Activated CD8-positive, alpha-beta T cell treated with anti-CD3 and anti-CD28 coated beads for 36 hours (primary cell): ENCODE data around the gene CENPB. TPM values are rescaled to one million over a fixed set of nuclear protein-coding genes. Genes with fewer than 3 reads are reported as not detected.

Experiments used
- ATAC-seq: fragments of 200-7000 bp; cut with Tn5 transposase; one replicate; pipeline ENCODE4 v1.10.0; 2021; ENCODE audit warnings: mild to moderate bottlenecking, moderate library complexity
- CTCF ChIA-PET: fragments of 350-600 bp; sonication (Branson Sonifier 250); formaldehyde crosslinking; loops from one replicate; lab custom pipeline; 2021; ENCODE audit warnings: antibody characterized with exemption; lab: Charles Lee
- POLR2A ChIA-PET: fragments of 350-600 bp; sonication (Branson Sonifier 250); formaldehyde crosslinking; loops from one replicate; lab custom pipeline; 2021; ENCODE audit warnings: antibody characterized with exemption; lab: Charles Lee
- DNase-seq: peaks from one replicate; pipeline ENCODE4 v3.0.0-alpha.2; 2020
- H3K27ac Mint-ChIP-seq: one replicate; pipeline ENCODE4 v1.8.0; 2021; ENCODE audit warnings: mild to moderate bottlenecking, mixed read lengths
- H3K27me3 Mint-ChIP-seq: one replicate; pipeline ENCODE4 v1.8.0; 2021; ENCODE audit warnings: mixed read lengths
- H3K36me3 Mint-ChIP-seq: one replicate; pipeline ENCODE4 v1.8.0; 2021; ENCODE audit warnings: low read depth, mixed read lengths
- H3K4me1 Mint-ChIP-seq: one replicate; pipeline ENCODE4 v1.8.0; 2021; ENCODE audit warnings: low read depth, mixed read lengths
- H3K4me3 Mint-ChIP-seq: one replicate; pipeline ENCODE4 v1.8.0; 2021; ENCODE audit warnings: mild to moderate bottlenecking, moderate library complexity, mixed read lengths
- H3K9me3 Mint-ChIP-seq: one replicate; pipeline ENCODE4 v1.8.0; 2021; ENCODE audit warnings: mixed read lengths
- CTCF ChIP-seq: fragments of 200-600 bp; IDR thresholded peaks from one replicate; pipeline ENCODE4 v1.8.0; 2022; ENCODE audit warnings: antibody characterized with exemption, mild to moderate bottlenecking
- intact Hi-C: fragments of 100-400 bp; cut with micrococcal nuclease; formaldehyde crosslinking; loops from one replicate; pipeline ENCODE4 v1.10.0; 2022
- total RNA-seq, 2 experiments: library from RNA; stranded (reverse); gene quantifications; one replicate each; pipeline ENCODE4 v1.2.3, GENCODE V29; 2021

The CENPB gene
- total RNA-seq, 2 experiments from 2014 or later, result 35.0 to 35.4 TPM

GRCh38 chr20:3748073-3748472 is 38.5 kb downstream of the CENPB start:
- ATAC-seq (no peak), DNase-seq (no peak)
- peaks cover 13% of the 10 kb centered on the region for H3K4me1 Mint-ChIP-seq
- peaks cover 4% of the 10 kb centered on the region for H3K27me3 Mint-ChIP-seq
- H3K36me3 Mint-ChIP-seq, result peaks cover 3% of the 10 kb centered on the region
- no peaks in the 10 kb centered on the region for H3K9me3 Mint-ChIP-seq
- no peak overlapping the region for H3K4me3 Mint-ChIP-seq
- no peak for TF ChIP-seq CTCF
- intact Hi-C loops, result no loop called here
- ChIA-PET CTCF (interaction anchor here (1.5 to 2.2 kb wide), 2 partner anchors 17 to 21 kb away, joined by 3 to 4 read pairs; no protein-coding TSS in a partner anchor), POLR2A (interaction anchor here (0.6 to 1.4 kb wide), 3 partner anchors 10 to 69 kb away, joined by 3 to 5 read pairs (median 4); partner anchors contain the start of gene ADISSP)
- no peak overlapping the region for H3K27ac Mint-ChIP-seq

DNA sequence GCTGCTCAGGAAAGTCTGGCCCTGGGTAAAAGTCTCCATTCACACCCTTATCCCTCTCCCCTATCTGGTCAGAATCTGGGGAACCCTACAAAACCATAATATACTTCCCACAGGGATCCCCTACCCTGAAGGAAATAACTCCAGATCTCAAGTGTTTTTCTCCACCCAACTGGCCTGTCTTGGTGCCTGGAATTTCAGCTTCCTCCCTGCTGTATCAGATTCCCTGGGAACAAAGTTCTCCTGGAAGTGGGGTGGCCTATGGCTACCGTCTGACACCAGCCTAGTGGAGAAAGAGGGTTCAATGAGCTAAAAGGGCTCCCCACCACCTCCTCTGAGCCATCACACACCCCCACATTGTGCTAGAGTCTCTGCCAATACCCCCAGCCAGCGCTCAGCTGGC is 39.1 kb downstream of the CENPB start:
- Mint-ChIP-seq H3K27ac (no peak overlapping the region), H3K4me3 (no peak overlapping the region), H3K4me1 (peaks cover 11% of the 10 kb centered on the region), H3K36me3 (peaks cover 3% of the 10 kb centered on the region), H3K27me3 (peaks cover 4% of the 10 kb centered on the region), H3K9me3 (no peaks in the 10 kb centered on the region)
- intact Hi-C loops, result no loop called here
- ChIA-PET POLR2A (interaction anchor here (1.1 to 1.4 kb wide), 2 partner anchors 9 to 21 kb away, joined by 4 to 5 read pairs; partner anchors contain the start of gene ADISSP), CTCF (interaction anchor here (0.7 to 2.2 kb wide), 3 partner anchors 16 to 107 kb away, joined by 3 to 4 read pairs (median 3); no protein-coding TSS in a partner anchor)
- no peak for ATAC-seq
- TF ChIP-seq CTCF, result no peak
- DNase-seq, result no peak

DNA sequence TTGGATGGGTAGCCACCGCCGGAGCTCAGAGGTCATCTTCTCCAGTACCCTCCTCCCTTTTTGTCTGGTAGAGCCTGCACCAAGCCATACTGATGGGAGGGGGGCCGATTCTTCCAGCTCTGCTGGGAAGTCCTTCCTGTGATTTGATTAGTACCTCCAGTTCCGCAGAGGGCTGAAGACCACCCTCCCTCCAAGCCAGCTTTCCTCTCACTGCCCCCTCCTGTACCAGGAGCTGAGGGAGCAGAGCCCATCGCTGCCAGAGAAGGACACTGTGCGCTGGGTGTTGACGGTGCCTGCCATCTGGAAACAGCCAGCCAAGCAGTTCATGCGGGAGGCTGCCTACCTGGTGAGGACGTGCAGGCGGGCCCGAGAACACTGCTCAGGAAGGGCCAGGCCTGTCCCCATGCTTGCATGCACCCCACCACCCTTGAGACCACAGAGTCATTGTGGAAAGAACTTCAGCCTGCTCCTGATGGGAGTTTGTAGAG is 40.8 kb downstream of the CENPB start:
- no peak overlapping the region for H3K4me3 Mint-ChIP-seq
- ChIA-PET CTCF (interaction anchor here (1.3 to 1.8 kb wide), 3 partner anchors 9 to 49 kb away, joined by 4 to 10 read pairs (median 5); partner anchors contain the start of gene ADISSP), POLR2A (no interaction called here)
- H3K4me1 Mint-ChIP-seq, result peaks cover 7% of the 10 kb centered on the region
- peaks cover 4% of the 10 kb centered on the region for H3K27me3 Mint-ChIP-seq
- no peaks in the 10 kb centered on the region for H3K9me3 Mint-ChIP-seq
- TF ChIP-seq CTCF, result no peak
- DNase-seq (no peak), ATAC-seq (no peak)
- H3K36me3 Mint-ChIP-seq, result peaks cover under 1% of the 10 kb centered on the region
- intact Hi-C loops, result no loop called here
- H3K27ac Mint-ChIP-seq, result no peak overlapping the region

DNA sequence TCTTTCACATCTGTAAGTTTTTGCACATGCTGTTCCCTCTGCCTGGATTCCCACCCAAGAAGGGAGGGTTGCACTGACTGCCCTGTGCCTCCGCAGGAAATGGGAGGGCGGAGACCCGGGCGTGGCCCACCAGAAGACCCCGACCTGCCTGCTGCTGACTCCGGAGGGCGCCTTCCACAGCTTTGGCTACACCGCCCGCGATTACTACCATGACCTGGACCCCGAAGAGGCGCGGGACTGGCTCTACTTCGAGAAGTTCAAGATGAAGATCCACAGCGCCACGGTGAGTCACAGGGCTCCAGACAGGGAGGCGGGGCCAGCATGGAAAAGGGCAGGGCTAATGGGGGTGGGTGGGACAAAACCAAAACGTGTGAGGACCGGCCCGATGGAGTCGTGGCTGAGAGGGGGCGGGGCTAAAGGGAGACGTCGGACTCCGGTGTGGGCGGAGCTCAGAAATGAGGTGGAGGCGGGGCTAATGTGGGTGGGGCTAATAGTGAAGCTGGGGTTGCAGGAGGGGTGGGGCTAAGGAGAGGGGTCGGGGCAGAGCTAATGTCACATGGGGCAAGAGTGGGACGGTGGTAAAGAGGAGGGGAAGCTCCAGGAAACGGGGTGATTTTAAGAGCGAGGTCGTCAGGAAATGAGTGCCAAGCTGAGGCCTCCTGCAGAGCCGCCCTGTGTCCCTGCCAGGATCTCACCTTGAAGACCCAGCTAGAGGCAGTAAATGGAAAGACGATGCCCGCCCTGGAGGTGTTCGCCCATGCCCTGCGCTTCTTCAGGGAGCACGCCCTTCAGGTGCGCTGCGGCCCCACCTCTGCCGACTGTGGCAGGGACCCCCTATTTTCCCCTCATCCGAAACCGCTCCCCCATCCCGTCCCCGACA is 41.5 kb downstream of the CENPB start:
- Mint-ChIP-seq H3K4me3 (peak overlapping the region; percentile 53), H3K36me3 (no peaks in the 10 kb centered on the region), H3K27ac (no peak overlapping the region), H3K9me3 (no peaks in the 10 kb centered on the region), H3K4me1 (peaks cover 7% of the 10 kb centered on the region), H3K27me3 (peaks cover 4% of the 10 kb centered on the region)
- CTCF ChIA-PET, result interaction anchor here (0.7 to 1.8 kb wide), 7 partner anchors 8 to 110 kb away, joined by 3 to 10 read pairs (median 4); partner anchors contain the start of gene ADISSP
- TF ChIP-seq CTCF, result no peak
- DNase-seq (peak; percentile 86), ATAC-seq (peak; percentile 91)
- intact Hi-C loops, result no loop called here
- POLR2A ChIA-PET, result interaction anchor here (0.9 kb wide), 1 partner anchor 22 kb away, joined by 3 read pairs; no protein-coding TSS in a partner anchor
